Posterior vena cava (tissue), 2 donors: ENCODE results near the gene MRPL36. TPM values are rescaled to one million over a fixed set of nuclear protein-coding genes. Genes with fewer than 3 reads are reported as not detected.
"Not testable (repeated sequence)": the region's sequence is repeated elsewhere in the genome, so short reads cannot be mapped to it uniquely, and the experiment has no call there.

Experiments used
- DNase-seq: peaks from one replicate; pipeline ENCODE4 v3.0.0-alpha.2; 2020; ENCODE audit warnings: low spot score
- intact Hi-C, 2 donors: fragments of 100-400 bp; cut with DNase I; formaldehyde crosslinking; loops; one replicate each; pipeline versions ENCODE4 v1.14.1 to v1.14.2; 2022 to 2023
- total RNA-seq, 2 donors: library from RNA; stranded (reverse); fragmentation: NEBNext Ultra II Directional; extraction: Animal tissue kit (Norgen Biotek cat#: 25700); gene quantifications; one replicate each; pipeline ENCODE4 v1.2.1, GENCODE V29; 2021
- donor health status: DM: yes; HTN: yes; CAD: no.
- donor health status: DM: yes; HTN: yes; CAD: no.

MRPL36 gene
- total RNA-seq, 2 donors from 2014 or later: 29.4 to 32.4 TPM

DNA sequence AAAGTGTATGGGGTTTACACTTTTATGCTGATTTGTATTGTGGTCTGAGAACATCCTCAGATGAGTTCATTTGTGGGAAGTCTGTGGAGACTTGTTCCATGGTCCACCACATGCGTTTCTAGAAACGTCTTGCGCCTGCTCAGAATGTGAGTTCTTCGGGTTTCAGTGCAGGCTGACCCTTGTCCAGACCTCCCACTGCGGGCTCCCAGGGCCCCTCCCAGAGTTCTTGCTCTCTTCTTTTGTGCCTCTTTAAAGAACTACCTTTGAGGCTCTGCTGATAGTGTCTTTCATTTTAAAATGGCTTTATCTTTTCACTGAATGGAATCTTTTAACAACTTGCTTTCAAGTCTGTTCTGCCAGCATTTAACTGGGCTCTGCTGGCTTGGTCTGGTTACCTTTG is 19.1 kb upstream of the MRPL36 start:
- intact Hi-C loops: loop anchor here in 1 of 2 donors (5.0 kb wide), 1 partner anchor 816 kb away; no protein-coding TSS in a partner anchor
- DNase-seq: no peak

DNA sequence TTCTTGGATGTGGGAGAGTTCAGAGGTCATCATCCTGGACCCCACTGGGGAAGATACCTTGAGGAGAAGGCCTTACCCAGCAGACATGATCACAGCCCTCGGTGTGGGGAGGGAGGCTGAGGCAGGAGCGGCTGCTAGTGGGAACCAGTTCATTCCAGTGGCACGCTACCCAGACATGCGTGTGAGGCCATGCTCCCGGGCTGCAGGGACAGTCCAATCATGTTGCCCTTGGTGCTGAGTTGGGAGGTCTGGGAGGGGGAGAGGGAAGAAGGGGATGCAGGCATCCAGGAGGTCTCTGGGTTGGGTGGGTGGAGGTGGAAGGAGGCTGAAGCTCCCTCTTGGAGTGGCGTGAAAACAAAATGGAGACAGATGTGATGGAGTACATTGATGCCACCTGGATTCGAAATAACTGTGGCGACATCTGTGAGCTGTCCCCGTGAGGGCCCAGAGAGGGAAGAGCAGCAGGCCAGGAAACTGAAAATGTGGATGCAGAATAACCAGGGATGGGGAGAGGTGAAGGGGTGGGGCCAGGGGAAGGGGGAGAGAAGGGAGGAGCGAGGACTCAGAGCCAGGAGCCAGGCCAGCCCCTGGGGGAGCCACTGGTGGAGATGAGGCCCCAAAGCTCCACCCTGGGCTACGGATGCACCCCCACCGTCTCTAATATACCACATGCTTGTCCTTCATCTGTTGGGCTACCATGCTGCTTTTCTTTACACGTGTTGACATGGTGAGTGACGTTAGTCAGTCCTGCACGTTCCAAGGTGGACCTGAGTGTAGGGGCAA is 17.8 kb upstream of the MRPL36 start:
- intact Hi-C loops: loop anchor here in 1 of 2 donors (5.0 kb wide), 1 partner anchor 815 kb away; no protein-coding TSS in a partner anchor
- DNase-seq: peak; percentile 57

DNA sequence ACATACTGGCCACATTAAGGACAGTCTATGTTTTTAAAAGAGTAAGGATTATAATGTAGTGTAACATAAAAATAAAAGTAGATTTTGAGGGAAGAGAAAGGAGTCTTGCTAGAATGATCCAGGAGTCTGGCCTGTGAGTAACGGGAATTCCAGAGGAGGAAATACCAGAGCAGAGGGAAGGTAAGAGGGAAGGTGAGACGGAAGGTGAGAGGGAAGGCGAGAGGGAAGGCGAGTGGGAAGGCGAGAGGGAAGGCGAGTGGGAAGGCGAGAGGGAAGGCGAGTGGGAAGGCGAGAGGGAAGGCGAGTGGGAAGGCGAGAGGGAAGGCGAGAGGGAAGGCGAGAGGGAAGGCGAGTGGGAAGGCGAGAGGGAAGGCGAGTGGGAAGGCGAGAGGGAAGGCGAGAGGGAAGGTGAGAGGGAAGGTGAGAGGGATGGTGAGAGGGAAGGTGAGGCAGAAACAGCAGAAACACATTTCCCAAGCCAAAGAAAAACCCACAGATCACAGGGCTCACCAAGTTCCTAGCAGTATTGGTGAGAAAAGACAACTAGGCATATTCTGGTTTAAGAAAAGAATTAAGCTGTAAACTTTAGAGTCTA is 17.0 kb upstream of the MRPL36 start:
- intact Hi-C loops: loop anchor here in 1 of 2 donors (5.0 kb wide), 1 partner anchor 814 kb away; no protein-coding TSS in a partner anchor
- DNase-seq: not testable (repeated sequence)

DNA sequence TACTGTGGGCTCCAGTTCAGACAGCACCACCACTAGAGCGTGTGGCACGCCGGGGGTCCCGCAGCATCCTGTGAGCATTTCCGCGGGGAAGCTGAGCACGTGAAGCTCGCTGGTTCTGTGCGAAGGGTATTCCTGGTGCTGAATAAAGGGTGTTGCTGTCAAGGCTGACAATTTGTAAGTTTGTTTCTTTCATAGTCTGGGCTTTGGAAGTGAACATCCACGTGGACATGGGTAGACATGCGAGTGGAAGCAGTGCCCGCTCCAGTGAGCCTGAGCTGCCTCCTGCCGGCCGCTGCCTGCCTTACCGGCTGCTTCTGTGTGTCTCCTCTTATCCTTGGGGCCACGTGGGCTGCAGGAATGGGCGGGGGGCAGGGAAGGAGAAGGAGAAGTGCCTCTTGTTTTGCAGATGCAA is 16.2 kb upstream of the MRPL36 start:
- DNase-seq: peak; percentile 60

DNA sequence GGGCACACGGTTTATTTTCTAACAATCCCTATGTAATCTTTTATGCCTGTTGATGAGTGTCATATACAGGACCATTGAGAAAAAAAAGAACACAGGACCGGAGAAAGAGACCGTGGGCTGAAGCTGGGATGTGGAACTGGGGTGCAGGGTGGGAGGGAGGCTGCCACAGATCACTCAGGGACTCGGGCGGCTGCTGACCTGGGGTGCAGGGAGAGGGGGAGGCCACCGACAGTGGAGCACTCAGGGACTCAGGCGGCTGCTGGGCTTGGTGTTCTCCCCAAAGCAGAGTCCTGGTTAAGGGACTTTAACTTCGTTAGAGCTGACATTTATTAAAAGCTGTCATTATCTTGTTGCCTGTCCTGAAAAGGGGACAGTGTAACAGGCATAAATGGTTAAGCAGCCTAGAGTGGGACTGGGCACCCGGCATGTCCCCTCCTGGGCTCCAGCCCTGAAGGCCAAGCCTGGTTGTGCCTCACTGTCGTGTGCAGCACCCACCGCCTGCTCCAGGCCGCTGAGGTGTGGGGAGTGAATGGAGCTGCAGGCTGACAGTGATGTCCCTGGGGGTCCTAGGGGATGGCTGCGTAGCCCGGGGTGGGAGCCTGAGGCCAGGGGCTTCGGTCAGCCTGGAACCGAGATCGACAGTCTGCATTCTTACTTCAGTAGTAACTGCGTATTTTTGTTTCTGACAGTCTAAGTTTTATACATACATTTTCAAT is 15.6 kb upstream of the MRPL36 start:
- DNase-seq: peak; percentile 78
- intact Hi-C loops: loop anchor here in 1 of 2 donors (5.0 kb wide), 1 partner anchor 813 kb away; no protein-coding TSS in a partner anchor

More for the DNA sequence above, 16.2 kb upstream of the MRPL36 start:
- intact Hi-C loops: loop anchor here in 1 of 2 donors (5.0 kb wide), 1 partner anchor 814 kb away; no protein-coding TSS in a partner anchor

DNA sequence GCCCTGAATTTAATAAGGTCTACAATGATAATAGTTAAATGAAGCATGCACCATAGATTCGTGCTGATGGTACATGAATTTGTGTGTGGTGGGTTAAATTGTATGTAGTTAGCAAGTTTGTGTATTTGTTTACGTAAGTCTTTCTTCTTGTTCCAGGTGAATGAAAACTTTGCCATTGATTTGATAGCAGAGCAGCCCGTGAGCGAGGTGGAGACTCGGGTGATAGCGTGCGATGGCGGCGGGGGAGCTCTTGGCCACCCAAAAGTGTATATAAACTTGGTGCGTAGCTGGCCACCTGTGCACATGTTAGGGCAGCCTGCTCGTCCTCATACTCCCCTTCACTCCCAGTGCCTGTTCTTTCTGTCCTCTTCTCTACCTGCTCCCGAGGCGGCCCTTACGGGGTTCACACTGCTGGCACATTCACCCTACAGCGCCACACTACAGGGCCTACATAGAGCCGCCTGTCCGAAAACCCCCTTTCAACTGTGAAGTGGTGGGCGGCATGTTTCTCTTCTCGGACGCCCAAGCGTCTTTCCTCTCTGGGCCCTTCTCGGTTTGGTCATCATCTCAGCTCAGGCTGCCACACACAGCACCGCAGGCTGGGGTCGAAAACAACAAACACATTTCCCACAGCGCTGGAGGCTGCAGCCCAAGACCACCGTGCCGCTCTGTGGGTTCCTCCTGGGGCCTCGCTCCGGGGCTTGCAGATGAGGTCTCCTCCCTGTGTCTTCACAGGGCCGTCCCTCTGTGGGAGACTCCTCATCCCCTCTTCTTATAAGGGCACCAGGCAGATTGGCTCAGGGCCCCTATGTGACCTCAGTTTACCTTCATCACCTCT is 14.8 kb upstream of the MRPL36 start:
- intact Hi-C loops: loop anchor here in 1 of 2 donors (5.0 kb wide), 2 partner anchors 567 to 812 kb away; no protein-coding TSS in a partner anchor
- peak; percentile 56 for DNase-seq

DNA sequence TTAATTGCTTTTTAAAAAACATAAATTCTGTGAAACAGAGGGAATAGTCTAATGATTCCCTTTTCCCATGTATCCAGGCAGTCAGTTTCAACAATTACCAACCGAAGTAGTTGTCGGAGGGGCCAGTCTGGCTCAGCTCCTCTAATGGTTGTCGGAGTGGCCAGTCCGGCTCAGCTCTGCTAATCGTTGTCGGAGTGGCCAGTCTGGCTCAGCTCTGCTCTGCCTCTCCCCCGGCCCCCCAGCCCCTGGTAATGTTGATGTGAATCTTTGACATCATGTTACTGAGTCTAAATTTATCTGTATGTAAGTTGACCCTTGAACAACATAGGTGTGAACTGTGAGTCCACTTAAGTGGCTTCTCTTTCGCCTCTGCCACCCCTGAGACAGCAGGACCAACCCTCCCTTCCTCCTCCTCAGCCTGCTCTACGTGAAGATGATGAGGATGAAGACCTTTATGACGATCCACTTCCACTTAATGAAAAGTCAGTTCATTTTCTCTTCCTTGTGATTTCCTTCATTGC is 11.0 kb upstream of the MRPL36 start:
- peak; percentile 51 for DNase-seq
- intact Hi-C loops: loop anchor here in 1 of 2 donors (5.0 kb wide), 1 partner anchor 563 kb away; no protein-coding TSS in a partner anchor

DNA sequence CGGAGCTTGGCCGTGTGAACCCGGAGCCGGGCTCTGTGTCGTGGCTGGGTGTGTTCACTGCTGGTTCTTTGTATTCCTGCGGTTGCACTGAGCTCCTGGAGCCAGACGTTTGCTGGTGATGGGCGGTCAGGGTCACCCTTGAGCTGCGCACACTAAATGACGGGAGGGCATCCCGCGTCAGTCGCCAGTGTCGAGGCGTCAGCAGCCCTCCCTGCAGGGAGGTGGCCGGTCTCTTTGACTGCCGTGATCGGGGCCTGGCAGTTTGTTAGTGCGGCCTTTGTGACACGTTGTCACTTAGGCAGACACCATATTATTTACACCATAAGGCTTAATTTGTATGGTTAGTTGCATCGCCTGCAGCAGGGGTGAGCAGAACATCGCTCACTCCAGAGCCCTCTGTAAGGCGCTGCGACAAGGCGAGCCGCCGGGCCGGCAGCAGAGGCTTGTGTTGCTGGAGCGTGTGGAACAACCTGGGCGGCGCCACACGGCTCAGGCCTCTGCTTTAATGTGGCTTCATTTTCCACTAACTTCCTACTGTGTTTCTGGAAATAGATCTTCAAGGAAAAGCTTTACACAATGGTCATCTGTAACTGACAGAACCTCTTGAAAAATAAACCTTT is 9.9 kb upstream of the MRPL36 start:
- no peak for DNase-seq
- intact Hi-C loops: loop anchor here in 1 of 2 donors (5.0 kb wide), 1 partner anchor 562 kb away; no protein-coding TSS in a partner anchor

DNA sequence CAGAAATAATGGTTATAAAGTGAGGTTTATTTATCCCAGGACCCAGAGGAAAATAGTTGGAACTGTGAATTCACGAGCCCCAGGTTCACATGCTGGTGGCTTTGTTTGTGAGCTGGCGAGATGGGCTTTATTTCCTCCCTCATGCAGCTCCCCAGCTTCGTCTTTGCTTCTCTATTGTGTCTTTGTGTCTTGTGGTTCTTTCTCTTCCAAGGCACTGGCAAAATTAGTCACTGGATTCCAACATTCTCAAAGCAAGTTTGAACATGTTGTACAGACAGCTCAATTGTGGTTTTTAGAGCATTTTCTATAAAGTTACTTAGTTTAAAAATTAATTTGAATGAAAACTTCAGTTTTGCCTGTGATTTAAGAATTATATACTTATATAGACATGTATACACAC is 8.8 kb upstream of the MRPL36 start:
- DNase-seq: no peak
- intact Hi-C loops: no loop called here

DNA sequence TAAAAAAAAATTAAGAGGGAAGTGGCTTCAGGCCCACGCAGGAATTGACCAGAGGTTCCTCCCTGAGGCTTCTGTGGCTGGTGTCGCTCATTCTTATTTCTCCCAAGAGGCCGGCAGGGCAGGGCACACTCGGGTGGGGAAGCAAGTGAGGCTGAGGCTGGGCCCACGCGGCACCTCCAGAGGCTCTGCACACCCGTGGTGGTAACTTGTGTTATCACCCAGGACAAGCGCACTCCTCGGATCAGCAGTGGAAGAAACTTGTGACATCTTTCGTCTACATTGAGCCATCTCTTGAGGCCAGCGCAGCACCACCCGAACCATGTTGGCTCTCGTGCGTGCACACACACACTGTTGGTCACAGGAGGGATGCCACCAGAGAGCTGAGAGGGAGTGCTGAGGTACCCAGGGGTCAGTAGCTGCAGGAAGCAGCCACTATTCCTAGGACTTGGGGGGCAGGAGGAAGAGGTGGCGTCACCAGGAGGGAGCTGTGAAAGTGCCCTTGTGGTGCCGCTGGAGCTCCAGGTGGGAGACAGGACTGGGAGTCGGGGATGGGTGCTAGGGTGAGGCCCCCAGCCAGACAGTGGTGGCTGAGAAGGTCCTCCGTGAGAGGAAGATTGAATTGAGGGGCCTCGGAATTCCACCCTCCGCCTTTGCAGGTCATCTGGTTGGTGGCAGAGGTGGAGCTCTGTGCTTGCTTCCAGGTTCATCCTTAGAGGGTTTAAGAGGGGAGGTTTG is 8.0 kb upstream of the MRPL36 start:
- intact Hi-C loops: no loop called here

DNA sequence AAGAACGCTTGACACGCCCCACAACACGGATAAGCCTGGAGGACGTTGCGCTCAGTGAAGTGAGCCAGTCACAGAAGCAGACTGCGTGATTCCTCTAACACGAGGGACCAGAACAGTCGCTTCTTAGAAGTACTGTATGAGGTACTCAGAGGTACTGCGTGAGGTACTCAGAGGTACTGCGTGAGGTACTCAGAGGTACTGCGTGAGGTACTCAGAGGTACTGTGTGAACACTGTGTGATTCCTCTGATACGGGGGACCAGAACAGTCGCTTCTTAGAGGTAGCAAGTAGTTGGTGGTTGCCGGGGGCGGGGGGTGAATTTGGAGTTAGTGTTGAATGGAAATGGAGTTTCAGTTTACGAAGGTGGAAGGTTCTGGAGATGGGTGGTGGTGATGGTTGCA is 7.3 kb upstream of the MRPL36 start:
- no peak for DNase-seq
- intact Hi-C loops: no loop called here

More for the DNA sequence above, 8.0 kb upstream of the MRPL36 start:
- DNase-seq: no peak

DNA sequence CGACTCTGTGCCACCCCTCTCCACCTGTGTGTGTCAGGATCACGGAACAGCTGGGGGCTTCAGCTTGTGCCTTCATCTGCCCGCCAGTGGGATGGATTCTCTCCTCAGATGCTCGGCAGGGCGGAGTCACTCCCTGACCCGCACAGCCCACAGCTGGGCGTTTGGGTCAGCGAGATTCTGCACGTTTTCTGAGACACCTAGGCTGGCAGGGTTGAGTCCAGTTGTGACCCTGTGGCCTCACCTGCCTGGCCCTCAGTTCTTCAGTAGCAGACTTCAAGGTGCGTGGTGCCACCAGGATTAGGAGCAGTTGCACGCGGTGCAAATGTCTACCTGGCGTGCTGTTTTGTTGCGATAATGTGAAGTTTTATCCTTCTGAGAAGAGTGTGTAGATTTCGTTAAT is 6.6 kb upstream of the MRPL36 start:
- no peak for DNase-seq
- intact Hi-C loops: no loop called here

DNA sequence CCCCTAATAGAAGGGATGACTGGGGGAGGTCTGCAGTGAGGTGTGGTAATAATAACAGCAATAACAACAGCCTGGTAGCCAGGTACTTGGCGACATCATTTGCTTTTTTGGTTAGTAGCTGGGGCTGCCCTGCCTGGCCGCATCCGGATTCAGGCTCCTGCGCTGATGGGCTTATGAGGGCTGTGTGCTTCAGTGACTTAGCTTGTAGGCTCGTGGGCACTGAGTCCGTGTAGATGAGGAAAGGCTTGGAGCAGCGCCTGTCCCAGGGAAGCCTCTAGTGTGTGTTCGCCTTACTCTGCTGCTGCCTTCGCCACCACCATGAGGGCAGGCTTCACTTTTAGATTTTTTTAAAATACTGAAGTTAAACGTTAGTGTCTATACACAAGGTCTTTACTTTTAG is 6.1 kb upstream of the MRPL36 start:
- DNase-seq: no peak
- intact Hi-C loops: no loop called here

DNA sequence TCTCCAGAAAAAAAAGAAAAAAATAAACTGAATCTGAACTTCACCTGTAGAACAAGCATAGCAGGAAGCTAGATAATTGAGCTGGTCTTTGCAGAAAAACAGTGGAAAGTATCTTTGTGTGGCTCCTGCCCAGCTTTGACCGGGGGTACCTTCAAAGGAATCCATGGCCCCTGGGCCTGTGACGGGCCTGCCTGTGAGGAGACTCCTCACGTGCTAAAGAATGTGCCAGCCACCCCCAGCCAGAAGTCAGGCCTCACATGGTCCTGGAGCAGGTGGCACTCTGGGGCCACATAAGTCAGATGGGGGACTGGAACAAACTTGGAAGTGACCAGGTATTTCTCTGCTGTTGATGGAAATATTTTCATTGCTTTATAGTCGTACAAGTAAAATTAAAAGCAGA is 5.7 kb upstream of the MRPL36 start:
- intact Hi-C loops: no loop called here

DNA sequence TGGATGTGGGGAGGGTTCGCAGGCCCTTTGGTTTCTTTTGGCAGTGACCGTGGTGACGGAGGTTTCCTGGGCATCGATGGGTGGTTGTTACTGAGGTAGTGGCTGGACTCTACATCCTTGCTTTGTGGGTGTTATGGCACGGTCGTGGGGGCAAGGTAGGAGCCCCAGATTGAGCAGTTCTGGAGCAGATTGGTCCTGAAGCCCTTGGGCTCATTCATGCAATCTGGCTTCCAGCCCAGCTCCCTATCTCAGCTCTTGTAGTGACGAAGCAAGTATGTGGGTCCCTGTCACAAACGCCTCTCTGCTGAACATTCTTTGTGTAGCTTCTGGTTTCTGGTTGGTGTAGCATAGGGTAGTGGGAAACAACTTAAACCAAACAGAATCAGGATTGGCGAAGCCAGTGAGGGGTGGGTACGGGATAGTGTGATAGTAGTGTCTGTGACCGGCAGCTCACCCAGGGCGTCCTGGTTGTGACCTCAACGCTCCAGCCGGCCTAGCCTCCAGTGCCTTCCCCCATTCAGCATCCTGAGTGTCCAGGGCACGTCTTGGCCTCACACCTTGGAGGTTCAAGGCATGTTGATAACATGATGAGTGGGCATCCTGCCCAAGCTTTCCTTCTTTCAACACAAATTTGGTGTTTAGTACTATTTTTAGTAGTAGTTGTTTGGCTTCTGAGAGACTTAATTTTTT is 4.5 kb upstream of the MRPL36 start:
- DNase-seq: peak; percentile 54
- intact Hi-C loops: no loop called here

More for the DNA sequence above, 5.7 kb upstream of the MRPL36 start:
- DNase-seq: no peak

DNA sequence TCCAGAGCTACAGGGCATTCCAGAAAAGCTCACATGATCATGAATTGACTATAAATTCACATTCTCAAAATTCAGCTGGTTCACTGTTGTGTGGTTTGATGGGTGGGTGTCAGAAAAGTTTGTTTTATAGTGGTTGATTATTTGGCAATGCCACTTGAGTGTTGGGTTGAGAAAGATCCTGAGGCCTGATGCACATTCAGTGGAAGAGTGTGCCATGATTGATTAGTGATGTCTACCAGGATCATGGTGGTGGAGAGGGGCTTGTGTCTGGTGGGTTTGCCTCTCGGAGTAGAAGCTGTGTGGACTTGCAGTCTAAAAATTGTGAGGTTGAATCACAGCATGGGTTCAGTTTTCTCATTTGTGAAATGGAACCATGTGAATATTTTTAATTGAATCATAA is 3.6 kb upstream of the MRPL36 start:
- intact Hi-C loops: no loop called here
- DNase-seq: no peak

DNA sequence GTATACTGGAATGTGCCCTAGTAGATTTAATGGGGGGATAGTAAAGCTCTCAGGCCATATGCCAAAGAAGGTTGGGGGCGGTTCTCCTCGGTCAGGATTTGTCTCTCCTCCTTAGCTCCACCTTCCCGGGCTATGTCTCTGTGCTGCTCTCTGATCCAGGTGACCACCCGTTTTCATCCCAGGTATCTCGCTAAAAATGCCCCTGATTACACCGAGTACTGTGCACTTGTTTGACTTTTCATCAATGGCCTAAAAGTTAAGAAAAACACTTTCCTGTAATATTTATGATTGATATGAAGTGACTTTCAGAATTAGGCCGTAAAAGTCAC is 2.3 kb upstream of the MRPL36 start:
- intact Hi-C loops: no loop called here
- no peak for DNase-seq
